CD4-positive, CD25-positive, alpha-beta regulatory T cell (primary cell): ENCODE measurements around the gene IQSEC3. TPM values are rescaled to one million over a fixed set of nuclear protein-coding genes. Genes with fewer than 3 reads are reported as not detected.

Experiments used
- ATAC-seq, 2 donors: fragments of 150-1000 bp; cut with Tn5 transposase; one replicate each; pipeline ENCODE4 v1.10.0; 2021; ENCODE audit warnings: low read depth in 2 of 2, moderate number of reproducible peaks in 2 of 2, moderate library complexity in 1 of 2
- DNase-seq, 3 donors: peaks; one replicate each; pipeline versions ENCODE4 v3.0.0 to v3.0.0-alpha.2; 2012 to 2022; ENCODE audit warnings: mixed read lengths in 1 of 3
- H3K27ac ChIP-seq: one replicate; pipeline ENCODE4 v1.7.0; 2013; ENCODE audit warnings: mild to moderate bottlenecking, low read length; ENCODE audit not compliant: insufficient read depth, poor library complexity, severe bottlenecking
- H3K27me3 ChIP-seq: one replicate; pipeline ENCODE4 v1.7.0; 2013; ENCODE audit warnings: low read length; ENCODE audit not compliant: control insufficient read depth, insufficient read depth
- H3K36me3 ChIP-seq: one replicate; pipeline ENCODE4 v1.7.0; 2013; ENCODE audit warnings: mild to moderate bottlenecking, low read length, moderate library complexity; ENCODE audit not compliant: control insufficient read depth, insufficient read depth
- H3K4me1 ChIP-seq: 2 replicates; pipeline ENCODE4 v1.7.0; 2013; ENCODE audit warnings: mild to moderate bottlenecking, low read length; ENCODE audit not compliant: insufficient read depth, control insufficient read depth, poor library complexity, severe bottlenecking
- H3K4me3 ChIP-seq: one replicate; pipeline ENCODE4 v1.7.0; 2013; ENCODE audit warnings: low read depth, mild to moderate bottlenecking, low read length, moderate library complexity
- H3K9me3 ChIP-seq, 2 experiments: 1 replicate in 1 of 2; 2 replicates in 1 of 2; pipeline ENCODE4 v1.7.0; 2013; ENCODE audit warnings: low read length in 2 of 2, mild to moderate bottlenecking in 1 of 2, moderate library complexity in 1 of 2; ENCODE audit not compliant: control insufficient read depth in 2 of 2
- H3K27ac Mint-ChIP-seq, 3 donors: one replicate each; pipeline ENCODE4 v1.8.0; 2020 to 2022; ENCODE audit warnings: mild to moderate bottlenecking in 3 of 3, mixed read lengths in 3 of 3, moderate library complexity in 2 of 3
- H3K27me3 Mint-ChIP-seq: one replicate; pipeline ENCODE4 v1.8.0; 2022; ENCODE audit warnings: mild to moderate bottlenecking, mixed read lengths
- H3K36me3 Mint-ChIP-seq: one replicate; pipeline ENCODE4 v1.8.0; 2020; ENCODE audit warnings: mixed read lengths
- H3K4me1 Mint-ChIP-seq, 4 donors: one replicate each; pipeline ENCODE4 v1.8.0; 2020 to 2022; ENCODE audit warnings: mixed read lengths in 4 of 4, mild to moderate bottlenecking in 1 of 4
- H3K4me3 Mint-ChIP-seq, 4 donors: one replicate each; pipeline ENCODE4 v1.8.0; 2020 to 2022; ENCODE audit warnings: mild to moderate bottlenecking in 4 of 4, mixed read lengths in 4 of 4, moderate library complexity in 3 of 4
- H3K9me3 Mint-ChIP-seq, 7 donors: one replicate each; pipeline ENCODE4 v1.8.0; 2020 to 2022; ENCODE audit warnings: mixed read lengths in 7 of 7, mild to moderate bottlenecking in 3 of 7, moderate library complexity in 2 of 7
- polyA plus RNA-seq, 4 donors: library from polyadenylated mRNA; unstranded; fragments of 300-500 nt; fragmentation: Illumina TruSeq; gene quantifications; one replicate each; pipeline ENCODE4 v1.2.3, GENCODE V29; 2021
- total RNA-seq: library from RNA; stranded (reverse); gene quantifications from one replicate; pipeline ENCODE4 v1.2.3, GENCODE V29; 2022

IQSEC3 gene
- total and polyA plus RNA-seq, 5 donors from 2014 or later, result 0.05 to 0.15 TPM; not detected in 3

DNA sequence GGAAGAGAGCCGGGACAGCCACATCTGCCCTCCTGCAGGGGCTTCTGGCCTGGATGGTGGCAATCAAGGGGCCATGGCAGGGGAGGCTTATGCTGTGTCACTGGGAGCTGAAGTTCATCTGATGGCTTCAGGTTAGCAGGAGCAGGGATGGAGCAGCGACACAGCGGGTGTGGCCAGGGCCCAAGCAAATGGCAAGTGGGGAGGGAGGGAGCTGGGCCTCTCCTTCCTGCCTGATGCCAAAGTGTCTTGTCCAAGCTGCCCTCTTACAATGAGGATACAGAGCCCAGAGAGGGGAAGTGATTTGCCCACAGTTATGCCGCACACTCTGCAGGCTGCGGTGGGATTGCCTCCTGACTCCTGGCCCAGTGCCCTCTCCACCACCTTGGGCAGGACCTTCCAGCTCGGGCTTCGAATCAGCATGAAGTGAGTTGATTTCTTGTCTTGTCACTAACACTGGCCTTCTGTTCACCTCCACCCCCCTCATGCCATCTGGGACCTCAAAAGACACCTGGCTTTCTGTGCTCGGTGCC lies 51.3 kb downstream of the IQSEC3 start:
- no peak for ATAC-seq
- Mint-ChIP-seq H3K4me3 (no peak overlapping the region), H3K36me3 (no peaks in the 10 kb centered on the region), H3K4me1 (peaks cover 0 to 2% (median 0%) of the 10 kb centered on the region in 4 donors), H3K27ac (no peak overlapping the region), H3K9me3 (peaks cover 0 to 2% (median 0%) of the 10 kb centered on the region in 7 donors), H3K27me3 (peaks cover 11% of the 10 kb centered on the region)
- DNase-seq, result no peak
- no peak overlapping the region for H3K4me3 ChIP-seq
- no peaks in the 10 kb centered on the region for H3K4me1 ChIP-seq
- peaks cover 5% of the 10 kb centered on the region for H3K27me3 ChIP-seq
- no peaks in the 10 kb centered on the region for H3K36me3 ChIP-seq
- no peaks in the 10 kb centered on the region for H3K9me3 ChIP-seq
- no peak overlapping the region for H3K27ac ChIP-seq

DNA sequence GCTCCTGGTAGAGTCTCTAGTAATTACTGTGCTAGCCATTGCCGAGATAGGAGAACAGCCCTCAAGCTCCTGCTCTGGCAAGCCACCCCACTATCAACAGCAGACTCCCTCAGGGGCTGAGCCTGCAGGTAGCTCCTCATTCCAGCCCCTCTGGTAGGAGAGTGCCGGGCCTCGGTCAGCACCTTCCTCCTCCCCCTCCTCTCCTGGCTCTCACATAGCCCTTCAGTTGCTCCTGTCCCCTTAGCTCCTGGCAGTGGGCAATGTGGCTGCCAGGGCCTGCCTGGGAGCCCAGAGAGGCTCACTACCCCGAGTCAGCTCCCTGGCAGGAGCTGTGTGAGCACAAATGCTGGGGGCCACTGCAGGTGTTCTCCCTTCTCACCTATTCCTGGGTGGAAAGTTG lies 52.0 kb downstream of the IQSEC3 start:
- H3K4me1 Mint-ChIP-seq, result peaks cover 0 to 2% (median 0%) of the 10 kb centered on the region in 4 donors
- peaks cover 2% of the 10 kb centered on the region for H3K27me3 ChIP-seq
- no peak overlapping the region for H3K4me3 ChIP-seq
- no peak overlapping the region for H3K27ac ChIP-seq
- ATAC-seq (no peak), DNase-seq (no peak)
- H3K36me3 Mint-ChIP-seq, result no peaks in the 10 kb centered on the region
- H3K27me3 Mint-ChIP-seq, result peaks cover 11% of the 10 kb centered on the region
- H3K36me3 ChIP-seq, result no peaks in the 10 kb centered on the region
- peaks cover 0 to 2% (median 0%) of the 10 kb centered on the region in 7 donors for H3K9me3 Mint-ChIP-seq
- no peak overlapping the region for H3K4me3 Mint-ChIP-seq
- no peak overlapping the region for H3K27ac Mint-ChIP-seq
- H3K4me1 ChIP-seq, result no peaks in the 10 kb centered on the region
- no peaks in the 10 kb centered on the region for H3K9me3 ChIP-seq

DNA sequence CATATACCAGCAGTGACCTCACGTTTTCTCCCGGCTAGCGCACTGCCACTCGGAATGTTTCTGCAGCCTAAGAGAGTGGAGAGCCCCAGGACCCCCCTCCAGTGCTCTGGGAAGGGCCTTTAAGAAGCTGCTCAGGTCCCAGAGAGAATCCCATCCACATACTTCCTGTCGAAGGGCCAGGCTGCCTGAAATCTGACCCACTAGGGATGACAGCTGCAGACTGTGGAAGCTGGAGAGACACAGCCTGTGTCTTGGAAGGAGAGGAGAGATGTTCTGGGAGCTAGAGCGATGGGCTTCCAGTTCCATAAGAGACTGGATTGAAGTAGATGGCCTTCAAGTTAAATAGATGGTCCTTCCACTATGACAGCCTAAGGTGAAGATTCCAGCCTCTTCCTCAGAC lies 54.4 kb downstream of the IQSEC3 start:
- Histone ChIP-seq H3K4me3 (no peak overlapping the region), H3K27me3 (no peaks in the 10 kb centered on the region), H3K36me3 (no peaks in the 10 kb centered on the region), H3K4me1 (no peaks in the 10 kb centered on the region), H3K9me3 (no peaks in the 10 kb centered on the region), H3K27ac (no peak overlapping the region)
- H3K27ac Mint-ChIP-seq, result no peak overlapping the region
- H3K4me3 Mint-ChIP-seq, result no peak overlapping the region
- no peaks in the 10 kb centered on the region for H3K36me3 Mint-ChIP-seq
- H3K27me3 Mint-ChIP-seq, result peaks cover 5% of the 10 kb centered on the region
- ATAC-seq (no peak), DNase-seq (no peak)
- H3K9me3 Mint-ChIP-seq, result peaks cover 0 to 2% (median 0%) of the 10 kb centered on the region in 7 donors
- peaks cover 0 to 2% (median 0%) of the 10 kb centered on the region in 4 donors for H3K4me1 Mint-ChIP-seq

DNA sequence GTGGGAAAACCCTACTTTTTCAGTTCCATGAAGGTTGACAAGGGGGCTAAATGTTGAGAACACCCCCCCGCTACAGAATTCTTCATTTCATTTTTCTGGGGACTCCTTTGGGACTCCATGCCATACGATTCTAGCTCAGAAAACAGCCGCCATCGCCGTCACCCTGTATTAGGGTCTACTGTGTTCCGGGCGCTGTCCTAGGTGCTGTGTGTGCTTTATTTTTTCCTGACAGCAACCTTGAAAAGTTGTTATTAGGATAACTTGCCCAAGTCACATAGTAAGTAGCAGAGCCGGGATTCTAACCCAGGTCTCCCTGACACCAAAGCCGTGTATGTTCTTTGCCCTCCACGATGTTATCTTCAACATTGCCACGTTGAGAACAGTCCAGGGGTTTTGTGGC lies 55.1 kb downstream of the IQSEC3 start:
- no peak for DNase-seq
- Mint-ChIP-seq H3K9me3 (peaks cover 0 to 2% (median 0%) of the 10 kb centered on the region in 7 donors), H3K36me3 (no peaks in the 10 kb centered on the region), H3K27ac (no peak overlapping the region), H3K4me3 (no peak overlapping the region), H3K4me1 (peaks cover 0 to 2% (median 0%) of the 10 kb centered on the region in 4 donors), H3K27me3 (peaks cover 1% of the 10 kb centered on the region)
- Histone ChIP-seq H3K36me3 (no peaks in the 10 kb centered on the region), H3K4me1 (no peaks in the 10 kb centered on the region), H3K4me3 (no peak overlapping the region), H3K9me3 (no peaks in the 10 kb centered on the region), H3K27me3 (no peaks in the 10 kb centered on the region), H3K27ac (no peak overlapping the region)
- no peak for ATAC-seq

DNA sequence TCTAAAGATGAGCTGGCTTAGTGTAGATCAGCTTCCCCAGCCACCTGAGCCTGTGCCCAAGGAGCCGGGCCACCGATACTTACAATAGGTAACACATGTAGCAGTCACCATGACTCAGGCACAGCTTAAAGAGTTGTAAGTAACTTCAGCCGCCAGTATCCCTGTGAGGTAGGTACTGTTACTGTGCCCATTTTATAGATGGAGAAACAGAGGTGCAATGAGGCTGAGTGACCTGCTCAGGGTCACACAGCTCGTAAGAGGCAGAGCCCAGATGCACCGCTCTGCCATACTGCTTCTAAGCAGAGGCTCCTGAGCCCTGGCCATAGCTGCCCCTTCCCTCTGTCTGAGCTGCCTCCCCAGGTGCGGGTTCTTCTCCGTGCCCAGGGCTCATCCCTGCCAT lies 58.5 kb downstream of the IQSEC3 start:
- no peaks in the 10 kb centered on the region for H3K9me3 ChIP-seq
- no peaks in the 10 kb centered on the region for H3K27me3 ChIP-seq
- DNase-seq (no peak), ATAC-seq (no peak)
- no peak overlapping the region for H3K27ac ChIP-seq
- H3K27me3 Mint-ChIP-seq, result peaks cover 7% of the 10 kb centered on the region
- H3K9me3 Mint-ChIP-seq, result peaks cover 0 to 2% (median 0%) of the 10 kb centered on the region in 7 donors
- H3K4me1 ChIP-seq, result no peaks in the 10 kb centered on the region
- H3K4me3 ChIP-seq, result no peak overlapping the region
- H3K4me3 Mint-ChIP-seq, result no peak overlapping the region
- no peaks in the 10 kb centered on the region for H3K4me1 Mint-ChIP-seq
- no peaks in the 10 kb centered on the region for H3K36me3 Mint-ChIP-seq
- no peak overlapping the region for H3K27ac Mint-ChIP-seq
- H3K36me3 ChIP-seq, result no peaks in the 10 kb centered on the region

DNA sequence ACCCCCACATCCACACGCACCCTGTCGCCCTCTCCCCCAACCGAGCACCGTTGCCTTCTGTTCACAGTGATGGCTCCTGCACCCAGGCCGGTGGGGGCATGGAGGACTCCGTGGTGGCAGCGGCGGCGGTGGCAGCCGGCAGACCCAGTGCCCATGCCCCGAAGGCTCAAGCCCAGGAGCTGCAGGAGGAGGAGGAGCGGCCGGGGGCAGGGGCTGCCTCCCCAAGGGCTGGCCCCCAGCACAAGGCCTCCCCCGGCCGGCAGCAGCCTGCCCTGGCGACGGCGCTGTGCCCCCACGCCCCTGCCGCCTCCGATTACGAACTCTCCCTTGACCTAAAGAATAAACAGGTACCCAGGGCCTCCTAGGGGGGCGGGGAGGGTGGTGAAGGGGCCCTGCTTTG lies 59.0 kb downstream of the IQSEC3 start:
- no peaks in the 10 kb centered on the region for H3K4me1 Mint-ChIP-seq
- ATAC-seq (no peak), DNase-seq (no peak)
- Histone ChIP-seq H3K36me3 (no peaks in the 10 kb centered on the region), H3K27ac (no peak overlapping the region), H3K4me3 (no peak overlapping the region), H3K4me1 (no peaks in the 10 kb centered on the region), H3K27me3 (no peaks in the 10 kb centered on the region), H3K9me3 (no peaks in the 10 kb centered on the region)
- no peak overlapping the region for H3K4me3 Mint-ChIP-seq
- peaks cover 0 to 2% (median 0%) of the 10 kb centered on the region in 7 donors for H3K9me3 Mint-ChIP-seq
- no peak overlapping the region for H3K27ac Mint-ChIP-seq
- H3K36me3 Mint-ChIP-seq, result no peaks in the 10 kb centered on the region
- H3K27me3 Mint-ChIP-seq, result peaks cover 7% of the 10 kb centered on the region

DNA sequence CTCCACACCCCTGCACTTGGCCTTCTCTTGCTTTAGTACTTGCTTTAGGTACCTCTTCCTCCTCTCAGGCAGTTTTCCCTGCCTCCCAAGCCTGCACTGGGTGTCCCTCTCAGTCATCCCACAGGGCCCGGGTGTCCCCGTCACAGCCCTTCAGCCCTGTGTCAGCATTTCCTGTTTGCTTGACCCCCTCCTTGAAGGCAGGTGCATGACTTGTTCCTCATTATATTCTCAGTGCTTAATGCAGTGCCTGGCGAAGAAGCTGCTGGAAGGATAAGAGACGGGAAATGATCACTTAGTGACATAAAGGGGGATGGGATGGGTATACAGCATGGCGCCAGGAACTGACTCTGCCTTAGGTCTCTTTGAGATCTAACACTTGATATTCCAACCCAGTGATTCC lies 61.5 kb downstream of the IQSEC3 start:
- Histone ChIP-seq H3K4me3 (no peak overlapping the region), H3K27ac (no peak overlapping the region), H3K9me3 (no peaks in the 10 kb centered on the region), H3K36me3 (no peaks in the 10 kb centered on the region), H3K27me3 (no peaks in the 10 kb centered on the region), H3K4me1 (no peaks in the 10 kb centered on the region)
- ATAC-seq (no peak), DNase-seq (no peak)
- peaks cover 0 to 4% (median 0%) of the 10 kb centered on the region in 4 donors for H3K4me1 Mint-ChIP-seq
- no peaks in the 10 kb centered on the region for H3K9me3 Mint-ChIP-seq
- H3K27me3 Mint-ChIP-seq, result peaks cover 14% of the 10 kb centered on the region
- no peak overlapping the region for H3K4me3 Mint-ChIP-seq
- no peaks in the 10 kb centered on the region for H3K36me3 Mint-ChIP-seq
- H3K27ac Mint-ChIP-seq, result no peak overlapping the region

DNA sequence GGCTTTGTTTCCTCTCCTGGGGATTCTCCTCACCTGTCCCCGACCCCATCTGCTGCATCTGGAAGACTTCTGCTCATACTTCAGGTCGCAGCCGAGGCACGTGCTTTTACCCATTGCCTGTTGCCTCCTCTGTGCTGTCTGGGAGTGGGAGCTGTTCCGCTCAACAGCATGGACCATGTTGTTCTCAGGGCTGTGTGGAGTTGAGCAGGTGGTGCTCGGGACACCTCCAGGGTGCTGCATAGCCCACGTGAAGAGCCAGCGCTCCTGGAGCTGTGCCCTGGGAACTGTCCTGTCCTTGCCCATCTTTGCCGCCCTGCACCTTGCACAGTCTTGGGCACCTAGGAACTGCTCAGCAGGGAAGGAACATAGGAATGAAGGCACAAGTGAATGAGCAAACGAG lies 62.4 kb downstream of the IQSEC3 start:
- peaks cover 0 to 4% (median 0%) of the 10 kb centered on the region in 4 donors for H3K4me1 Mint-ChIP-seq
- no peak overlapping the region for H3K27ac ChIP-seq
- no peaks in the 10 kb centered on the region for H3K4me1 ChIP-seq
- no peaks in the 10 kb centered on the region for H3K36me3 ChIP-seq
- H3K36me3 Mint-ChIP-seq, result no peaks in the 10 kb centered on the region
- H3K4me3 ChIP-seq, result no peak overlapping the region
- DNase-seq, result no peak
- ATAC-seq, result no peak
- H3K27me3 Mint-ChIP-seq, result peaks cover 14% of the 10 kb centered on the region
- no peak overlapping the region for H3K27ac Mint-ChIP-seq
- H3K27me3 ChIP-seq, result no peaks in the 10 kb centered on the region
- no peaks in the 10 kb centered on the region for H3K9me3 Mint-ChIP-seq
- no peaks in the 10 kb centered on the region for H3K9me3 ChIP-seq
- no peak overlapping the region for H3K4me3 Mint-ChIP-seq
